Hepatocyte (in vitro differentiated cells): Measurements from ENCODE around the gene DLGAP5.

Experiments
- EZH2 ChIP-seq: fragments of 200-600 bp; sonication (generic); IDR thresholded peaks from 2 replicates; pipeline ENCODE4 v1.6.1; 2016; ENCODE audit warnings: antibody characterized with exemption, mild to moderate bottlenecking, borderline replicate concordance
- EZH2phosphoT487 ChIP-seq: fragments of 200-600 bp; sonication (generic); IDR thresholded peaks from one replicate; pipeline ENCODE4 v1.6.1; 2018; ENCODE audit warnings: antibody characterized with exemption, mild to moderate bottlenecking, low read depth, moderate library complexity; ENCODE audit not compliant: unreplicated experiment, severe bottlenecking
- TF ChIP-seq, protein P1 (sequence below): fragments of 200-600 bp; sonication (generic); IDR thresholded peaks from 2 replicates; pipeline ENCODE4 v1.5.1; 2016; ENCODE audit warnings: antibody characterized with exemption, mild to moderate bottlenecking; ENCODE audit not compliant: poor library complexity

DNA sequence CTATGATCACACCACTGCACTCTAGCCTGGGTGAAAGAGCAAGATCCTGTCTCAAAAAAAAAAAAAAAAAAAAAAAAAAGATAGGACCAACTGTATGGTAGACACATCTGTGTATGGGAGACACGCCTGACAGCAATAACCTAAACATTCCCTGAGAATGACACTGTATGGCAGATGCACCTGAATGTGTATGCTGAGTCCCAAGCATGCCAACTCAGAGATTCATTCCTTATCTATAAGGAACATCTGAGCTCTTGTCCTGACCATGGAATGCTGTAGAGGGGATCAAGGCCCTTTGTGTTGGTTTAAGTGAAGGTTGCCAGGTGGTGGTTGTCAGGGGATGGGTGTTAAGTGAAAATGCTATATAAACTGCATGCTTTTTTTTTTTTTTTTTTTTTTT is 81.5 kb downstream of the DLGAP5 start:
- TF ChIP-seq, protein P1, sequence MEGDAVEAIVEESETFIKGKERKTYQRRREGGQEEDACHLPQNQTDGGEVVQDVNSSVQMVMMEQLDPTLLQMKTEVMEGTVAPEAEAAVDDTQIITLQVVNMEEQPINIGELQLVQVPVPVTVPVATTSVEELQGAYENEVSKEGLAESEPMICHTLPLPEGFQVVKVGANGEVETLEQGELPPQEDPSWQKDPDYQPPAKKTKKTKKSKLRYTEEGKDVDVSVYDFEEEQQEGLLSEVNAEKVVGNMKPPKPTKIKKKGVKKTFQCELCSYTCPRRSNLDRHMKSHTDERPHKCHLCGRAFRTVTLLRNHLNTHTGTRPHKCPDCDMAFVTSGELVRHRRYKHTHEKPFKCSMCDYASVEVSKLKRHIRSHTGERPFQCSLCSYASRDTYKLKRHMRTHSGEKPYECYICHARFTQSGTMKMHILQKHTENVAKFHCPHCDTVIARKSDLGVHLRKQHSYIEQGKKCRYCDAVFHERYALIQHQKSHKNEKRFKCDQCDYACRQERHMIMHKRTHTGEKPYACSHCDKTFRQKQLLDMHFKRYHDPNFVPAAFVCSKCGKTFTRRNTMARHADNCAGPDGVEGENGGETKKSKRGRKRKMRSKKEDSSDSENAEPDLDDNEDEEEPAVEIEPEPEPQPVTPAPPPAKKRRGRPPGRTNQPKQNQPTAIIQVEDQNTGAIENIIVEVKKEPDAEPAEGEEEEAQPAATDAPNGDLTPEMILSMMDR, result no peak
- TF ChIP-seq EZH2, result no peak
- TF ChIP-seq EZH2phosphoT487, result no peak
